ENCODE measurements around the gene KDM4B.

GRCh38 chr19:4966591-4966990, 2.3 kb upstream of the KDM4B start:
- no peak for TF ChIP-seq POLR2A (IDR thresholded peaks at IDR 0.05)
- no peak for TF ChIP-seq POLR2AphosphoS5 (IDR thresholded peaks at IDR 0.05)
- TF ChIP-seq, protein P1, sequence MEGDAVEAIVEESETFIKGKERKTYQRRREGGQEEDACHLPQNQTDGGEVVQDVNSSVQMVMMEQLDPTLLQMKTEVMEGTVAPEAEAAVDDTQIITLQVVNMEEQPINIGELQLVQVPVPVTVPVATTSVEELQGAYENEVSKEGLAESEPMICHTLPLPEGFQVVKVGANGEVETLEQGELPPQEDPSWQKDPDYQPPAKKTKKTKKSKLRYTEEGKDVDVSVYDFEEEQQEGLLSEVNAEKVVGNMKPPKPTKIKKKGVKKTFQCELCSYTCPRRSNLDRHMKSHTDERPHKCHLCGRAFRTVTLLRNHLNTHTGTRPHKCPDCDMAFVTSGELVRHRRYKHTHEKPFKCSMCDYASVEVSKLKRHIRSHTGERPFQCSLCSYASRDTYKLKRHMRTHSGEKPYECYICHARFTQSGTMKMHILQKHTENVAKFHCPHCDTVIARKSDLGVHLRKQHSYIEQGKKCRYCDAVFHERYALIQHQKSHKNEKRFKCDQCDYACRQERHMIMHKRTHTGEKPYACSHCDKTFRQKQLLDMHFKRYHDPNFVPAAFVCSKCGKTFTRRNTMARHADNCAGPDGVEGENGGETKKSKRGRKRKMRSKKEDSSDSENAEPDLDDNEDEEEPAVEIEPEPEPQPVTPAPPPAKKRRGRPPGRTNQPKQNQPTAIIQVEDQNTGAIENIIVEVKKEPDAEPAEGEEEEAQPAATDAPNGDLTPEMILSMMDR (IDR thresholded peaks at IDR 0.05): no peak

Data from transverse colon (tissue), 4 donors.